ENCODE data around the gene HIPK2.

The HIPK2 gene

DNA sequence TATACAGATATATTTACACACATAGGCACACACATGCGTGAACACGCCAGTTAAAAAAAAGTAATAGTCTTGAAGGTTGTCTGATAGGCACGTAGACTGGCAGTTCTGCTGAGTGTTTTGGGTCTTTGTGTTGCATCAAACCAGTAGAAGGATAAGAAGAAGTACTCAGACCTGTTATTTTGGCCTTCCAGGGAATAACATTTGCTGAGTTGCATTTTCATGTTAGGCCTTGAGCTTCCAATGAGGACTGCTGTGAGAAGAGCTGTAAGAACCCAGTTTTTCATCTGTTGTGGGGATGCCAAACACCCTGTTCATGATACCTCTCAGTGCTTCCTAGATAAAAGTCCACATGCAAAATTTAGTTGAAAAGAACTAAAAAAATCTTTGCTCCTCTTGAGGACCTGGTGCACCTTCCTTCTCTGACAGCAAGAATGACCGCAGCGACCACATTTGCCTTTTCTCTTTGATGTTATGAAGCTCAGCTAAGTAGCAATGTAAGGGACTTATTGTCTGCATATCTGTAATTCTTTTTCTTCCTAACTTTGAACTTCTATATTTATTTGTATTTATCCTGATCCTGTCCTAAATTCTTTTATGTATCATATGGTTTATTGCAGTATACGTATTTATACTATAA is 27.2 kb downstream of the HIPK2 start:
- DNase-seq = no peak

DNA sequence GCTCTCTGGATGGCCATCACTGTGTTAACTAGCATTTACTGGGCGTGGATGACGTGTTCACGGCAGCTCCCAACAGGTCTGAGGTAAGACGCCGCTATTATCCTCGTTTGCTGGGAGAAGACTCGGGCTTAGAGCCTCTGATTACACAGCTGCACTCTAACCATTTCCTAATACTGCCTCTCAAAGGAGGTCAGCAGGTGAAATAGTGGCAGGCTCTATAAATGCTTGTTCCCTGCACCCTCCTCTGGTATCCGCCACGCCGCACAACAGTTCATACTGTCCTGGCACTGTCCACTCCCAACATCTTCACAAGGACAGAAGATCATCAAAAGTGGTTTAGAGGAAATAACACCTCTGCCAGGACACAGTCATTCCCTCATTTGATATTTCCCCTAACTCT is 28.3 kb downstream of the HIPK2 start:
- peak; percentile 4 for DNase-seq

DNA sequence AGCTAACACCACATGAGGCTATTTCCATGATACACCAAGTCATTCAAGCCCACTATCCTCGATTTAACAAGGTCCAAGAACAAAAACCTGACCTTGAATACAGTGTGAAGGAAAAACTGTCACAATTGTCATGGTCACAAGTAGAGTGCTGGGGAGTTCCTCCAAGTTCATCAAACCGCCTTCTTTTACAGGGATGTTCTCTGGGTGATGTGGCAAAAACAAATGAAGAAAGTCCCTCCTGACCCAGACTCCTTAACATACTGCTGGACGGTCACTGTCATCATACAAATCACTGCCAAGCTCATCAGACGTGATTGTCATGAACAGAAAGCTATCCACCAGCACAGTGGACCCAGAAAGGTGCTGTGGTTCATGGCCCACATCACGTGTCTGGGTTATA is 28.9 kb downstream of the HIPK2 start:
- DNase-seq = no peak

DNA sequence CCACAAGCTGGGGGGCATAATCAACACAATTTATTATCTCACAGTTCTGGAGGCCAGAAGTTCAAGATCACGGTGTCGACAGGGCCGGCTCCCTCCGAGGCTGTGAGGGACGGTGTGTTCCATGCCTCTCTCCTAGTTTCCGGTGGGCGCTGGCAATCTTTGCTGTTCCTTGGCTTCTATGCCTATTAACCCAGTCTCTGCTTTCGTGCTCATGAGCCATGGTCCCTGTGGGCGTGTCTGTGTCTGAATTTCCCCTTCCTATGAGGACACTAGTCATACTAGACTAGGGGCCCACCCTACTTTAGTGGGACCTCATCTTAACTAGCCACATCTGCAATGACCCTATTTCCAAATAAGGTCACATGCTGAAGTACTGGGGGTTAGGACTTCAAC is 29.4 kb downstream of the HIPK2 start:
- DNase-seq = no peak

DNA sequence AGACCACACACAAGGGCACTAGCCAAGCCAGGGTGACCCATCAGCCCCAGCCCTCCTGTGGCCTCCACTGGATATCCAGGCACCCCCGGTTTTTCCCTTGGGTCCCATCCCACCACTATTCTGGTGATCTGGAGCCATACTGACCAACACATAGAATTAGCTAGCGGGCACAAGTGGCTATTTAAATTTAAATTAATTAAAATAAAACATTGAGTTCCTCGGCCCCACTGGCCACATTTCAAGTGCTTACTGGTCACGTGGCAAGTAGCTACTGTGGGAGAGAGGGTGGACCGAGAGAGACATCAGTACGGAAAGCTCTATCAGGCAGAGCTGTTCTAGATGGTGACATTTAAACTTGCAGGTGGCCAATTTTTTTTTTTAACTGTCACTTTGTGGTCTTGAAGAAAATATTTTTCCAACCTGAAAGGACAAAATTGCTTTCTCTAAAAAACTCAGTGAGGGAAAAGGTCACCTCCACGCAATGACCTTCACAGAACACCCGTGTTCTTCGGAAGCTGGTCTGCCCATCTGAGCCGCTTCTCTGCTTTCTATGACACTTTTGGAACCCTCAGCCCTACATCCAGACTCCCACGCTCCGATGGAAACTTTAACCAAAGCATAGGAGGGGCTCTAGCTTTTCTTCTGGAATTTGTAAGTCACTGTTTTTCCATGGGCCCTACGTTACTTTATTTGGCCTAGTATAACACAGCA is 30.0 kb downstream of the HIPK2 start:
- no peak for DNase-seq

DNA sequence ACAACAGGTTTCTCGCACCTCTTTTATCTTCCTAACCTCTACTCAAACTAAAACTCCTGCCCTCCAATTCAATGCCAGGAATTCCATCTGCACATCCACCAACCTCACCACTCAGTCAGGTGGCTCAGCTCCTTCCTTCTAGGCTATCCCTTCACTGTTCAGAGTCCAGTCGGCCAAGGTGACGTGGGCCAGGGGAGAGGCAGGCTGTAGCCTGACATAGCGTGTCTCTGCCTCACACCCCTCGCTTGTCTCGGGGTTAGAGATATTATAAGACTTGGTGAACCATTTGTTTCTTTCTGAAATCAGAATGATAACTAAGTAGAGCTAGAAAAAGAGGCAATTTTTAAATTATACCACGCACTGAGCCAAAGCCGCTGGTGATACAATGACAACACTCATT is 31.1 kb downstream of the HIPK2 start:
- DNase-seq = no peak

DNA sequence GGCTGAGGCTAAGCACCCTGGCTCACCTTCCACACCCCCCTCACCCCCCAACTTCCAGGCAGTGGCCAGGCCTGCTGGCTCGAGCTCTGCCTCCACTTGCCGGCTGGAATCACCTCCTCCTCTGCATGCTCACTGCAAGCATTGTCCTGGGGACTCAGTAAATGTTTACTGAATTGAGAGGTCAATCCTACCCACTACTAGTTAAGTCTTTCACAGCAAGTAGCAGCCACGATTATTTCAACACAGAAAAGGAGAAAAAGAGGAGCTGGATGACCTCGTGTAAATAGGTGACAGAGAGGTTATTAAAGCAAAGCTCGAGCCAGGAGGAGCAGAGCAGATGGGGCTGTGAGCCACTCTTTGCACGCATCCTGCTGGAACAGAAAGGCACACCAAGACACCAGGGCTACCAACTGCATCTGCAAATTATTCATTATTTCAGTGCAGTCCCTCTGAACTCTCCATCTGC is 32.1 kb downstream of the HIPK2 start:
- DNase-seq = no peak

DNA sequence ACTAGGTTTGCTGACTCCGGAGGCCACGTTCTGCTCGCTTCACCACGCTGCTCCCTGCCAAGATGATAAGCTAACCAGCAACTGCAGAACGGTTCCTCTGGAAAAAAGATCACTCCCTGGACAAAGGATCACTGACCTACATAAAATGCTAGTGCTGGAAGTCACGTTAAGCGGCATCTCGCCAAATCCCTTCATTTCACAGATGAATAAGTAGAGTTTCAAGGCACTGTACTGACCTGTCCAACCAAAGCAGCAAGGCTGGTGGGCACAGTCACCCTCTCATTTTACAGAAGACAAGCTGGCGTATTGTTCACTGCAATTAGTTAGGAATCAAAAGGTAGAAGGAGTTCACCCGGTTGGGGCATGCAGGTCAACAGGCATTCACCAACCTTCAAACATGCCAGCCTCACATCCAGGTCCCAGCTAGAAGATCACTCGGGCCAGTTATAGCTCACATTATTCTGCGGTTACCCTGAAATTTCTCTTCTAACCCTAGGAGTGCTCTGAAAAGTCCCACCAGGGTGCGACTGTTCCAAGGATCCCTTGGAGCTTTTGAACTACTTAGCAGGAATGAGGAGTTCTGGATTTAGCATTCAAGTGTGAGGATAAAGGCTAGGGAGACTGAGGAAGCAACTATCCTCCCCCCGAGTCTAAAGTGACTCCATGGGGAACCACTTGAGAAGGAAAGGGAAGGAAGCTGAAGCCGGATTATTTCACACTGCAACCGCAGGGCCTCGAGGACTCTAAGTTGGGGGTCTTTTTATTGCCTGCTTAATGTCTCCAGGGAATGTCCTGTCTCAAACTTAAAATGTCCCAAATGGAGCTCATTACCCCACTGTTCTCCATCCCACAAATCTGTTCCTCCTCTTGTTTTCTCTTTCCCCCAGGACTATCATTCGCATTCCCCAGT is 32.8 kb downstream of the HIPK2 start:
- DNase-seq = no peak

DNA sequence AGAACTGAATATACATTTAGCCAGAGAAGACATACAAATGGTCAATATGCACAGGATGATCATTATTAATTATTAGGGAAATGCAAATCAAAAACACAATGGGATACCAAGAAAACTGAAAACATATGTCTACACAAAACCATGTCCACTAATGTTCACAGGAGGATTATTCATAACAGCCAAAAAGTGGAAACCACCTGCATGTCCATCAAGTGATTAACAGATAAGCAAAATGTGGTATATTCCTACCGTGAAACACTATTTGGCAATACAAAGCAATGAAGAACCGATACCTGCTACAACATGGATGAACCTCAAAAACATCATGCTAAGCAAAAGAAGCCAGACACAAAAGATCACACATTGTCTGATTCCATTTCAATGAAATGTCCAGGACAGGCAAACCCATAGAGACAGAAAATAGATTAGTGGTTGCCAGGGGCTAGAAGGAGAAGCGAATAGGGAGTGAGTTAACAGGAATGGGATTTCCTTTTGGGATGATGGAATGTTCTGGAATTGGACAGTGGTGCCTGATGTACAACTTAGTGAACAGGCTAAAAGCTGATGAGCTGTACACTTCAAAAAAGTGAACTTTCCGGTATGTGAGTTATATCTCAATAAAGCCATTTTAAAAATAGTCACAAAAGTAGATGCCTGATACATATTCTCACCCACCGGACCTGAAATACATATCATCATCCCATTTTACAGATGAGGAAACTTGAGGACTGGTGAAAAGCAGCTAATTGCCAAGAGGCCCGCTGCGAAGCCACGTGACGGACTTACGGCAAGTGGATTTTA is 33.6 kb downstream of the HIPK2 start:
- no peak for DNase-seq

DNA sequence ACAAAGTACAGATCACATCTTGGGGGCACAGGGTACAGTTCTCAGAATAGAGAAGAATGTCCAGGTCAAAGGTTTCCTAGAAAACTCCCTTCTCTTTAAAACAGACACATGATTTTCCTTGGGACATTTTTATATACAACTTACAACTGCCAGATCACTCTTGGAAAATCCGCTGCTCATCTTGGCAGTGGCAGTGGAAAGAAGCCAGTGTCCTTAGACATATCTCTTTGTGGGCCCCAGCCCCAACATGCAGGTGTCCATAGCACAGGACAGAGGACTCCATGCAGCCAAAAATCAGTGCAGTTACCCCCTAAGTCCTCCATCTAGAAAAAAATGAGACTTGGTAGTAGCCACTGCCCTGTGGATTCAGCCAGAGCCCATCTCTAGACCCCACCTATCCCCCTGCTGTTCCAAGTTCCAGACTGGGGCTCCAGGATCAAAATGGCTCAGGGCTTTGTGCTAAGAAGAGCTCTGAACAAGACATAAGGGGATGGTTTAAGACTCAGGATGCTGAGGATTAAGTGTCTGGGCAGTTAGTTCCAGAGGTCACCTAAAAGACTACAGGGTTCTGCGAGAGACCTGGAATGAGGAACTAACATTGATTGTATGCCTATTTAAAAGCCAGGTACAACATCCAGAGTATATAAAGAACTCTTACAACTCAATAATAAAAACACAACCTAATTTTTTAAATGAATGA is 34.4 kb downstream of the HIPK2 start:
- no peak for DNase-seq

DNA sequence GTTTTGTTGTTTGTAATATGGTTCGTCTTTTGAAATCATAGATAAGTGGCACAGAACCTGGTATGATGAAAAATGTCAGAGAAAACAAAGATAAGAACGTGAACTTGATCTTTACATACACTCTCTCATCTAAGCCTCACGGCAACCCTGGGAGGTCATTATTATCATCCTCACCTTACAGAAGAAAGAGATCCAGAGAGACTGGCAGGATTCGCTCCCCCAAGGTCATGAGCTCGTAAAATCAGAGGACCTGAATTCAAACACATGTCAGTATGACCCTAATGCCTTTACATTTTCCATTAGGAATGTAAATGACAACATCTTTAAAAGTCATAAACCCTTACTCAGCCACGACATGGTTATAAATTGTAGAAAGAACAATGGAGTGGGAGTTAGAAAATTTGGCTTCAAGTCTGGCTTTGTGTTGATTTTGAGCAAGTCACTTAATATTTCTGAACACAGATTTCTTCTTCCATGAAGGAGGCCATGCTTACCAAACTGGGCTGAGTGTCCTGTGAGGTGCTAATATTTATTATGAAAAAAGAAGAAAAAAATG is 35.9 kb downstream of the HIPK2 start:
- no peak for DNase-seq

DNA sequence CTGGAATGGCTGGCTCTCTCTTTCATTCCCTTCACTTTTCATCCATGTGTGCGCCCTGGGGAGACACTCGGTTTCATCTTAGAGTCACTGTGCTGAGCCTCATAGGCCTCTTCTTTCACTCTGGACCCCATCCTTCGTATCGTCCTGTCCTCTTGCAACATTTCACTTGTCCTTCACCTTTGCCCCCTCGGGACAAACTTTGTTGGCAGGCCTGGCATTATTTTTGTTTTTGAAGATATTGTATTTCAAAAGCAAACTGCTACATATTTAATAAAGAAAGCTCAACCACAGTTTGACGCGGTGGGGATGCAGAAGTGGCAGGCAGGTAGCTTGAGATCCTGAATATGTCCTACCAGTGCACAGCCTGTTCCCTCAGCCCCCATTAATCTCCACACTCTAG is 36.6 kb downstream of the HIPK2 start:
- no peak for DNase-seq

DNA sequence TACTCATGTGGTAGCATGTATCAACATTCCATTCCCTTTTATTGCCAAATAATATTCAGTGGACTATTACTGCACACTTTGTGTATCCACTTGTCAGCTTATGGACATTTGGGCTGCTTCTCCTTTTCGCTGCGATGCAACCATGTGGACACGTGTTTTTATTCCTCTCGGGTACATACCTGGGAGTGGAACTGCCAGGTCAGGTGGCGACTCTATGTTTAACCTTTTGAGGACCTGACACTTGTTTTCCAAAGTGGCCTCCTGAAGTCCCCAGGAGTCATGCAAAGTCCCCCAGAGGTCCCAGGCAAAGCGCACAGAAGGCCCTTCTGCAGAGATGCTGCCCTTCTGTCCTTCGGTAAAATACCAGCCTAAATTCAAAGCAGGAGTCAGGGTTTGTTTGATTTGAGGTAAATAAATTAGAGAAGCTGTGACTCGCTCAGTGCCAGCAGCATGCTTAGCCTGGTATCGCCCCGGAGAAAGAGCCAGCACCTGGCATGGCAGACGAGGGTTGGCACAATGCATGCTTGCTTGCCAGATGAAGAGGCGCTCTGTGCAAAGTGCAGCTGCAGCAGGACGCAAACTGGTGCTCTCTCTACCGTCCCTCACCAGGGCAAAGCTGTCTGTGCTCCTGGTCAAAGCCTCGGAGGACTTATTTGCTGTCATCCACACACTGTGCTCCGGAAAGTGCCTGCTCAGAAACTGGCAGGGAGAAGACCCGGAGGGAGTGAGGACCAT is 37.8 kb downstream of the HIPK2 start:
- no peak for DNase-seq

DNA sequence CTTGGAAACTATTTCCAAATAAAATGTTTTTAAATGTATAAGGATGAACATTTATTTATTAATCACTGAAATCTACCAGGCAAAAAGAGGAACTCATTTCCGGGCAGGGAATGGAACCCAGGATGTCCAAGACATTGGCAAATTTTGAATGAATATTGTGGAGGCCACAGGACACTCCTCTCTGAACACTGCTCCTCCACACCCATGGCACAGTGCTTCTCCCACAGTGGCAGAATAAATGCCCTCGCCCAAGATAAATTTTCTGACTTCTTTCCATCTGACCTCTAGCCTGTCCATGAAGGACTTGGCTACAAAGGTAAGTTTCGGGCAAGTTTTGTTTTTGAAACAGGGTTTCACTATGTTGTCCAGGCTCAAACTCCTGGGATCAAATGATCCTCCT is 39.0 kb downstream of the HIPK2 start:
- DNase-seq = no peak

DNA sequence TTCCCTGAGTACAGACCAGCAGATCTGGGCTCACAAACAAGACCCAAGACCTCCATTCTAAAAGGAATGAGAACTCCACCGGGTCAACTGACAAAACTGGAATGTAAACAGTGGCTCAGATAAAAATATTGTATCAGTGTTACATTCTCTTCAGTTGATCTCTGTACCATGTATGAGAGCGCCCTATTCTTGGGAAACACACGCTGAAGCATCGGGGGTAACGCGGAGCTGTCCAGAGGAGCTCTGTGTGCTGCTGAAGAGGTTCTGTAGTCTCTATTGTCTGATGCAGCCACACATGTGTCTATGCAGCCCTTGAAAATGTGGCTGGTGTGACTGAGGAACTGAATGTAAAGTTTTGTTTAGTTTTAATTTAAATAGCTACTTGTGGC is 39.7 kb downstream of the HIPK2 start:
- DNase-seq = no peak

DNA sequence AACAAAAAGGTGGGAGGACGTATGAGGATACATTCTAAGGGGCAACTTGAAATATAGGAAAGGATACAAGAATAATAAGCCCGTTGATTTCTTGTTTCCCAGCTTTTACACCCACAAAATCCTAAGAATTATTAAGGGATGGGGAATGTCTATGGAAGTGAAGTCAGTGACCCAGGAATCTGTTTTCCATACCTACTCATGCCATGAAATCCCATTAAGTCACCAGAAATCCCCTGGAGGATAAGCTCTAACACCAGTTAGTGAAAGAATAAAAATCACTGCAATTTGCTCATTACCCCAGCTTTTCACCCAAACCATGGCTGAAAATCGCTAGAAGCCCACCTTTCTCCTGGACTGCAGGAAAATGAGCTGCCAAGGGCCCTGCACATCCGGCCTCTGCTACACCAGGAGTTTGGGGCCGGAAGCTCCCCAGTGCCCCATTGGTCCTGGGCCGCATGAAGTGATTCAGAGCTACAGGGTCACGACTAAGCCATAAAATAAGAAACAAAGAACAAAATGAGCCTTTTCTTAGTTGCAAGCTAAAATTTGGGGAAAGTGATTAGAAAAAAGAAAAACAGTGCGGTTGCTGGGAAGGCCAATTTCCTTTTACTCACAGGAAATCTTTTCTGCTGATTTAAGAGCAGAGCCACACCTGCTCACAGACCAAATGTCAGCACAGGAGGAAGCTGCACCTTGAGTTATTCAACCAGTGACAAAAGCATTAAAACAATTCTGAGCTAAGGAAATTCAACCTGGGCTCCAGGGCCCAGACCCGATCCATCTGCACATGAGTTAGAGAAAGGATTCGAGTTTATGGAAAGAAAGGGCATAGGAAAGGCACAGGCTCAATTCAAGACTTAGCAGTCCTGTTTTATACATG is 40.3 kb downstream of the HIPK2 start:
- DNase-seq = no peak

DNA sequence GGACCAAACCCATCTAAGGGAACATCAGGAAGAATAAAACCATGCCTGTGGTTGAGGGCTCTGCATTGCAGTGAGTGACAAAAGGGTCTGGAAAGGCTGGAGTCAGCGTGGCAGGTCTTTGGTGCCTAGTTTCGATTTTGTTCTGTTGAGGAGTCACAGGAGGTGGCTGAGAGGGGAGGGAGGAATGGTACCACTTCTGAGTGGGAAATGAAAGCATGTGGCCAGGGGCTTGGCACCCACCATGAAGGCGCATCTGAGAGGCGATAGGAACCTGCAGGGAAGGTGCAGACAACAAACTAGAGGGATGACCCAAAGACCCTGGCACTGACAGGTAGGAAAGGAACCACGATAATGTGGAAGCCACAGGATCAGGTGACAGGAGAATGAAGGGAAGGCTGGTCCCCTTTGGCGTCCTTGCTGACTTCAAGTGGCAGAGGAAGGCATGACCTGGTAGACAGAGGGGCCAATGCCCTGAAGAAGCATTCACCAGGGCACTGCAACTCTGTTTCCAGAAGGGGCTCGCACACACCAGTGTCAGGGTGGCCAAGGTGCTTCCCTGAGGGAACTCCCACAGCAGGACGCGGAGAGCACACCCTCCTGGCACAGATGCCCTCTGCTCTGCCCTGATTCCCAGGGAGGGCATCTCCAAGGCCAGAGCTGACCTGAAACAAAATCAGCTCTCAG is 41.7 kb downstream of the HIPK2 start:
- no peak for DNase-seq

DNA sequence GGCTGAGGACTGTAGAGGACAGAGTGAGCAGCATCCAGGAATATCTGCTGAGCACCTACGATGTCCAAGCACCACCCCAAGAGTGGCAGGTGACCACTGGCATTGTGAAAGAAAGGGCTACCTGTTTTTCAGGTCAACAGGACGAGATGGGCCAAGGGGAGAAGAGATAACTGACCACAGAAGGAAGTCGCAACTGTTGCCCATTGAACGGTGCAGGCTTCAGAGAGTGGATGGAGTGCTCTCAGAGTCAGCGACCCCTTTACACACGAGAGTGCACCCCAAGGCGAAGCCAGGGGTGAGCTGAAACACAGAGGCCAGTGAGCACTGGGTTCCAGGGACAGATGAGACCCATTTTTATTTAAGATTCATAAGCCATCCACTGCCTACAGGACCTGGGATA is 42.3 kb downstream of the HIPK2 start:
- DNase-seq = no peak

DNA sequence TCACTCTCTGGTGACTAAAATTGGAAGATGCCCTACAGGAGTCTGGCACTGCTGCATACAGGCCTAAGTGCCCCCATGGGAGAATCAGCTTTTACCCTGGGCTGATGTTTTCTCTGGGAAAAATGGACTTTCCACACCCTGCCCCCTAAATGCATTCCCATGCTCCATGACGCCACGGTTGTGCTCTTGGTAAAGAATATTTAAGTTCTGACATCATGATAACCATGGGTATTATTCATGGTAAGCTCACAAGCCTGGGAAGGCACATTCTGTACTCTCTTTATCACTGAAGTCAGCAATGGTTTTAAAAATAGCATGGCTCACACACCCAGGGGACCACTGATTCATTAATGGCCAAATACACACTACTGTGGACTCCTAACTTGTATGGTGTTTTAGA is 43.4 kb downstream of the HIPK2 start:
- no peak for DNase-seq

DNA sequence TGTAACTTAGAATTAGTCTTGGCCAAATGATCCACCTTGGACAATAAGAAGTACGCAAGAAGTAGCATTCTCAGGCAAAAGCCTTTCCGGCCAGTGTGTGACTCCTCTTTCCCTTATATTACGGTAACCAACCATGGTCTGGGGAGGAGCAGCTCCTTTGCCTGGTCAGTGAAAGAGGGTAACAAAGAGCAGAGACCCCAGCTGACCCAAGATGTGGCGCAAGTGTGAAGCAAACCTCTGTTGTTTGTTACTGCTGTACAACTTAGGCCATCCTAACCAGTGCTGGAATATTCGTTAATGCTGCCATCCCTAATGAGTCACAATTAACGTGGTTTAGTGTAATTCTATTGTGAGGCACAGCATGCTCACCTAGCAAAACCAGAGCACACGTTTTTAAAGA is 44.0 kb downstream of the HIPK2 start:
- no peak for DNase-seq
